KMS-11 (cell line): ENCODE data around the gene PRPSAP1.

Source experiments
- H2AFZ ChIP-seq: fragments of 200-600 bp; sonication (generic); 2 replicates; pipeline ENCODE4 v1.6.1; 2016; ENCODE audit warnings: antibody characterized with exemption, mixed run types, low read depth
- H3K27ac ChIP-seq: fragments of 200-600 bp; sonication (generic); 2 replicates; pipeline ENCODE4 v1.6.1; 2016; ENCODE audit warnings: mild to moderate bottlenecking, mixed run types
- H3K27me3 ChIP-seq: fragments of 200-600 bp; sonication (generic); 2 replicates; pipeline ENCODE4 v1.6.1; 2017; ENCODE audit warnings: mild to moderate bottlenecking, low read depth, mixed run types, moderate library complexity; ENCODE audit not compliant: insufficient read depth
- H3K36me3 ChIP-seq: fragments of 200-600 bp; sonication (generic); 2 replicates; pipeline ENCODE4 v1.6.1; 2017; ENCODE audit warnings: mild to moderate bottlenecking, mixed run types; ENCODE audit not compliant: insufficient read depth
- H3K4me1 ChIP-seq: fragments of 200-600 bp; sonication (generic); 2 replicates; pipeline ENCODE4 v1.6.1; 2016; ENCODE audit warnings: mild to moderate bottlenecking, low read depth, mixed run types; ENCODE audit not compliant: poor library complexity, severe bottlenecking
- H3K4me2 ChIP-seq: fragments of 200-600 bp; sonication (generic); 2 replicates; pipeline ENCODE4 v1.7.0; 2016; ENCODE audit warnings: mild to moderate bottlenecking, mixed run types
- H3K4me3 ChIP-seq: fragments of 200-600 bp; sonication (generic); IDR thresholded peaks from 2 replicates; pipeline ENCODE4 v1.6.1; 2017; ENCODE audit warnings: low read depth, low read length, mixed read lengths; ENCODE audit not compliant: insufficient read depth
- H3K79me2 ChIP-seq: fragments of 200-600 bp; sonication (generic); 2 replicates; pipeline ENCODE4 v1.6.1; 2016; ENCODE audit warnings: low read depth, mixed run types; ENCODE audit not compliant: insufficient read depth
- H3K9ac ChIP-seq: fragments of 200-600 bp; sonication (generic); 2 replicates; pipeline ENCODE4 v1.6.1; 2016; ENCODE audit warnings: mild to moderate bottlenecking, mixed run types
- H4K20me1 ChIP-seq: fragments of 200-600 bp; sonication (generic); 2 replicates; pipeline ENCODE4 v1.6.1; 2016; ENCODE audit warnings: mild to moderate bottlenecking, mixed run types; ENCODE audit not compliant: insufficient read depth
- TF ChIP-seq, protein P1 (sequence below): fragments of 200-600 bp; sonication (generic); conservative IDR thresholded peaks from 2 replicates; pipeline ENCODE4 v1.6.1; 2017; ENCODE audit warnings: low read depth, mild to moderate bottlenecking, antibody characterized with exemption, low read length, moderate library complexity, mixed read lengths

The PRPSAP1 gene

DNA sequence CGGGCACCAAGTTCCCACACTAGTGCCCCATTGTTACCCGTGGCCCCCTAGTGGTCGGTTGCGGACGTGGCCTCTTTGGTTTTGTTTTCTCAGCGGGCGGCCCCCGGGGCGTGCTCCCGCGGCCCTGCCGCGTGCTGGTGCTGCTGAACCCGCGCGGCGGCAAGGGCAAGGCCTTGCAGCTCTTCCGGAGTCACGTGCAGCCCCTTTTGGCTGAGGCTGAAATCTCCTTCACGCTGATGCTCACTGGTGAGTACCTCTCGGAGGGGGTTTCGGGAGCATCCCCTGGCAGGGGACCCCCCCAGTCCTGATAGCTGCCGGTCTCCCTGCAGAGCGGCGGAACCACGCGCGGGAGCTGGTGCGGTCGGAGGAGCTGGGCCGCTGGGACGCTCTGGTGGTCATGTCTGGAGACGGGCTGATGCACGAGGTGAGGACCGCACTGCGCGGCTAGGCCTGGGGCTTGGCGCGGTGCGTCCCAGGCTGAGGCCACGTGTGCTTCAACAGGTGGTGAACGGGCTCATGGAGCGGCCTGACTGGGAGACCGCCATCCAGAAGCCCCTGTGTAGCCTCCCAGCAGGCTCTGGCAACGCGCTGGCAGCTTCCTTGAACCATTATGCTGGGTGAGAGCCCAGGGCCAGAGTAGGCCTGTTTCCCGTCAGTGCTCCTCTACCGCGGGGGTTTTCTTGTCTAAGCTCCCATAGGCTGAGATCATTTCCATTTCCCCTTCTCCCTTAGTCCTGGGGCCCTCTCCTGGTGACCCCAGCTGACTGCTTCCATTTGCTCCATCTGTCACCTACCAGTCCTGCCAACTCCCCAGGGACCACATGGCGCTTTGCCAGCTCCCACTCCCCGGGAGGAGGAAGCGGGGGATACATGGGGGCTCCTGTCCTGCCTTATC, 32.4 kb upstream of the PRPSAP1 start:
- TF ChIP-seq, protein P1, sequence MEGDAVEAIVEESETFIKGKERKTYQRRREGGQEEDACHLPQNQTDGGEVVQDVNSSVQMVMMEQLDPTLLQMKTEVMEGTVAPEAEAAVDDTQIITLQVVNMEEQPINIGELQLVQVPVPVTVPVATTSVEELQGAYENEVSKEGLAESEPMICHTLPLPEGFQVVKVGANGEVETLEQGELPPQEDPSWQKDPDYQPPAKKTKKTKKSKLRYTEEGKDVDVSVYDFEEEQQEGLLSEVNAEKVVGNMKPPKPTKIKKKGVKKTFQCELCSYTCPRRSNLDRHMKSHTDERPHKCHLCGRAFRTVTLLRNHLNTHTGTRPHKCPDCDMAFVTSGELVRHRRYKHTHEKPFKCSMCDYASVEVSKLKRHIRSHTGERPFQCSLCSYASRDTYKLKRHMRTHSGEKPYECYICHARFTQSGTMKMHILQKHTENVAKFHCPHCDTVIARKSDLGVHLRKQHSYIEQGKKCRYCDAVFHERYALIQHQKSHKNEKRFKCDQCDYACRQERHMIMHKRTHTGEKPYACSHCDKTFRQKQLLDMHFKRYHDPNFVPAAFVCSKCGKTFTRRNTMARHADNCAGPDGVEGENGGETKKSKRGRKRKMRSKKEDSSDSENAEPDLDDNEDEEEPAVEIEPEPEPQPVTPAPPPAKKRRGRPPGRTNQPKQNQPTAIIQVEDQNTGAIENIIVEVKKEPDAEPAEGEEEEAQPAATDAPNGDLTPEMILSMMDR = peak; percentile 94
- H3K36me3 ChIP-seq = no peaks in the 10 kb centered on the region
- H2AFZ ChIP-seq = peak overlapping the region; percentile 84
- H3K27ac ChIP-seq = no peak overlapping the region
- no peak overlapping the region for H3K9ac ChIP-seq
- H3K79me2 ChIP-seq = no peaks in the 10 kb centered on the region
- peaks cover 19% of the 10 kb centered on the region for H3K27me3 ChIP-seq
- no peaks in the 10 kb centered on the region for H4K20me1 ChIP-seq
- H3K4me2 ChIP-seq = peak overlapping the region; percentile 99
- no peak overlapping the region for H3K4me3 ChIP-seq
- H3K4me1 ChIP-seq = peaks cover 17% of the 10 kb centered on the region

DNA sequence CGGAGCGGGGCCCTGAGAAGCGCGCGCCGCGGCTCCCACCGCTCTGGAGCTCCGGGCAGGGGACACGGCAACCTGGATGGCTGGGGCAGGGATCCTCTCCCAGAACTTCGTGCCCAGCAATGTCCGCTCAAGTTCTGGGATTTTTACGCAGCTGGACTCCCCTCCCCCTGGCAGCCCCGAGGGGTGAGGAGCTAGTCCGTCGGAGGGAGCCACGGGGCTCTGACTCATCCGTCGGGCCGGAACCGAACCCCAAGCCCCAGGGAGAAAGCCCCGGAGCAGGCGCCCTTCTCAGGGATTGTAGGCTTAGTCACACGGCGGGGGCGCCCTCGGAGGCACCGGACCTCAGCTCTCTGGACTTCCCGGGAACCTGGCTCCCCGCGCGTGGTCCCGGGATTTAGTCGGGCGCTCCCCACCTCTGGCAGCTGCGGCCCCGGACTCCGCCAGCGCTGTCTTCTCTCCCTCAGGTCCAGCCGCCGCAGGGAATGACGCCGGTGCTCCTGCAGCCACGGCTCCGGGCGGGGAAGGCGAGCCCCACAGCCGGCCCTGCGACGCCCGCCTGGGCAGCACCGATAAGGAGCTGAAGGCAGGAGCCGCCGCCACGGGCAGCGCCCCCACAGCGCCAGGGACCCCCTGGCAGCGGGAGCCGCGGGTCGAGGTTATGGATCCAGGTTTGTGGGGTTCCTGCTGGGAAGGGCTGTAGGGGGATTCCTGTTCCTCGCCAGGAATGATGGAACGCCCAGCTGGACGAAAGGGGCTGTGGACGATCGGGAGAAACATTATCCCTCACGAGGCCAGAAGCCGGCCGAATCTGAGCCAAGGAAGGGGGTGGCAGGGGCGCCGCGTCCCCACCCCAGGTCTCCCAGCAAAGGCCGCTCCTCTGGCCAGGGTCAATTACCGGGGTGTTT, 31.5 kb upstream of the PRPSAP1 start:
- no peak overlapping the region for H3K27ac ChIP-seq
- no peak overlapping the region for H3K4me3 ChIP-seq
- TF ChIP-seq, protein P1 = no peak
- H4K20me1 ChIP-seq = no peaks in the 10 kb centered on the region
- peak overlapping the region; percentile 99 for H3K4me2 ChIP-seq
- H3K36me3 ChIP-seq = no peaks in the 10 kb centered on the region
- H3K27me3 ChIP-seq = peaks cover 19% of the 10 kb centered on the region
- peak overlapping the region; percentile 84 for H2AFZ ChIP-seq
- peaks cover 17% of the 10 kb centered on the region for H3K4me1 ChIP-seq
- H3K9ac ChIP-seq = no peak overlapping the region; the same call in 1 of the 2 replicates
- H3K79me2 ChIP-seq = no peaks in the 10 kb centered on the region

DNA sequence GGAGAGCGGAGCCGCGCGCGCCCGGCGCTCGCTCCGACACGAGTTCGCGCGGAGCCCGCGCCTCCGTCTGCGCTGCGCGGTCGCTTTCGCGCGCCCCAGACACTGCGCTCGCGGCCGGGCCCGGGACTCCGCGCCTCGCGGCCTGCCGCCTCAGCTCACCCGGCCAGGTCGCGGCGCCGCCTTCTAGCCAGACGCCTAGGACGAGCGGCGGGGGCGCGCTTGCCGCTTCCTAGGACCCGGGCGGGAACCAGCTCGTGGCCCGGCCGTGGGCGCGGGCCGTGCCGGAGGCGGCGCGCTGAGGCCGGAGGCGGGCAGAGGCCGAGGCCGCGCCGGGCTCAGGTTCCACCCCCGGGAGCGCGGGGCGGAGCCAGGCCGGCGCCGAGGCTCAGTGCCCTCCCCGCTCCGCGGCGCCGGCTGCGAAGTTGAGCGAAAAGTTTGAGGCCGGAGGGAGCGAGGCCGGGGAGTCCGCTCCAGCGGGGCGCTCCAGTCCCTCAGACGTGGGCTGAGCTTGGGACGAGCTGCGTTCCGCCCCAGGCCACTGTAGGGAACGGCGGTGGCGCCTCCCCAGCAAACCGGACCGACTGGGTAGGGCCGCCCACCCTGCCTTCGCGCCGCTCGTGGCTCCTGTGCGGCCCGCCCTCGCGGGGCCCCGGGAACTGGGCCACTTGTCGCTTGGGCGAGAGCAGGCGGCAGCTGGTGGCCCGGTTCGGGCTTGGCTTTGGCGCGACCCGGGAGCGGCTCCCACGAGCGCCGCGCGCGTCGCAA, 30.7 kb upstream of the PRPSAP1 start, which contains the start of gene SPHK1:
SPHK1 (plus strand) TSS at position 388 of the 765 bp plus-strand sequence. CDS start 1,036 bp downstream, outside the sequence.
- H2AFZ ChIP-seq = peak within 1 kb of the TSS; percentile 84
- peak within 1 kb of the TSS; percentile 99 for H3K4me2 ChIP-seq
- H3K36me3 ChIP-seq = no peaks in the 10 kb centered on the region
- H3K27me3 ChIP-seq = peaks cover 19% of the 10 kb centered on the region
- no peak within 1 kb of the TSS for H3K4me3 ChIP-seq
- no peaks in the 10 kb centered on the region for H4K20me1 ChIP-seq
- H3K4me1 ChIP-seq = peaks cover 17% of the 10 kb centered on the region
- H3K27ac ChIP-seq = 0 out of 2 replicates have a peak within 1 kb of the TSS, but pooled peaks have one; percentile 1
- no peaks in the 10 kb centered on the region for H3K79me2 ChIP-seq
- peak within 1 kb of the TSS; percentile 33; the same call in 1 of the 2 replicates for H3K9ac ChIP-seq
- TF ChIP-seq, protein P1 = no peak
